OCI-LY3 (cell line): ENCODE results near the gene SLC35F3.

ENCODE experiments used
- EZH2phosphoT487 ChIP-seq: fragments of 200-600 bp; shearing (Covaris generic); IDR thresholded peaks from 2 replicates; pipeline ENCODE4 v1.6.1; 2018; ENCODE audit warnings: antibody characterized with exemption, mixed run types, low read depth
- TF ChIP-seq, protein P1 (sequence below): fragments of 200-600, 300-600 bp; sonication (generic); IDR thresholded peaks from 2 replicates; pipeline ENCODE4 v1.5.1; 2014; ENCODE audit warnings: antibody characterized with exemption, low read length, low read depth

DNA sequence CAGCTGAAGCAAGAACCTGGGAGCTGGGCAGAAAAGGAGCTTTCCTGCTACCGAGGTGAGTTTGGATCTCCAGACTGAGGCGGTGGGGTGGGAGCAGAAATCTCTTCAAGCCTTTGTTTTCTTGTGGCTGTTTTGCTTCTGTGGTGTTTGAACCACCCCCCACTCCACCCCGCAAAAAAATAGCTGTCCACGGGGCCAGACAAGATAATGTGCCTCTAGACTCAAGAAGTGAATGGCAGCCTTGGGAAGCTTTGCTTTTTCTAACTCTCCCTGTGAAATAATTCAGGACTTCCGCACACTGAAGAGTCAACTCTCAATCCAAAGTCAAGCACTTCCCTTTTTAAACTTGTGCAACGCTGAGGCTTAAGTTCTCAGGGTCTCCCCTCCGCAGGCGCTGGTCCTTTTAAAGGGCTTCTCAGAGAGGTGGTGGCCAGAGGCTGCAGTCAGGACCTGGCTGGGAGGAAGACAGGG lies 309.2 kb downstream of the SLC35F3 start:
- TF ChIP-seq, protein P1, sequence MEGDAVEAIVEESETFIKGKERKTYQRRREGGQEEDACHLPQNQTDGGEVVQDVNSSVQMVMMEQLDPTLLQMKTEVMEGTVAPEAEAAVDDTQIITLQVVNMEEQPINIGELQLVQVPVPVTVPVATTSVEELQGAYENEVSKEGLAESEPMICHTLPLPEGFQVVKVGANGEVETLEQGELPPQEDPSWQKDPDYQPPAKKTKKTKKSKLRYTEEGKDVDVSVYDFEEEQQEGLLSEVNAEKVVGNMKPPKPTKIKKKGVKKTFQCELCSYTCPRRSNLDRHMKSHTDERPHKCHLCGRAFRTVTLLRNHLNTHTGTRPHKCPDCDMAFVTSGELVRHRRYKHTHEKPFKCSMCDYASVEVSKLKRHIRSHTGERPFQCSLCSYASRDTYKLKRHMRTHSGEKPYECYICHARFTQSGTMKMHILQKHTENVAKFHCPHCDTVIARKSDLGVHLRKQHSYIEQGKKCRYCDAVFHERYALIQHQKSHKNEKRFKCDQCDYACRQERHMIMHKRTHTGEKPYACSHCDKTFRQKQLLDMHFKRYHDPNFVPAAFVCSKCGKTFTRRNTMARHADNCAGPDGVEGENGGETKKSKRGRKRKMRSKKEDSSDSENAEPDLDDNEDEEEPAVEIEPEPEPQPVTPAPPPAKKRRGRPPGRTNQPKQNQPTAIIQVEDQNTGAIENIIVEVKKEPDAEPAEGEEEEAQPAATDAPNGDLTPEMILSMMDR = no peak
- no peak for TF ChIP-seq EZH2phosphoT487
